ENCODE data around the gene KLHL35. TPM values are rescaled to one million over a fixed set of nuclear protein-coding genes. Genes with fewer than 3 reads are reported as not detected.
"Not testable (repeated sequence)": the region's sequence is repeated elsewhere in the genome, so short reads cannot be mapped to it uniquely, and the experiment has no call there.

The KLHL35 gene
- total RNA-seq, 1 donor from 2014 or later: 2.9 TPM

DNA sequence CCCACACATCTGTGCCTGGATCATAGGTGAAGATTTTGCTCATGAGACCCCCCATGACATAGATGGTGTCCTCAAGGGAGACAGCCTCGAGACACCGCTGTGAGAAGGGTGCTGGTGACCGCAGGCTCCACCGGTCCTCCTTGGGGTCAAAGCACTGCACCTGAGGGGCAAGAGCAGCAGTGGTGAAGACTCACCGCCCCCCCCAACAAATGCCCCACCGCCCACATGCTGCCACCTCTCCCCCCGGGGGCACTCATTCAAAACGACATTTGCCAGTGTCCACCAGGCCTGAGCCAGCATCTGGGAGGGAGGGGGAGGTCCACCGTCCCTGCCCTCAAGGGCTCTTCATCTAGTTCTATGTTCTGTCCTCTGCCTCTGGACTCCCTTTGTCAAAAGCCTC lies 9.3 kb downstream of the KLHL35 start:
- DNase-seq: no peak

DNA sequence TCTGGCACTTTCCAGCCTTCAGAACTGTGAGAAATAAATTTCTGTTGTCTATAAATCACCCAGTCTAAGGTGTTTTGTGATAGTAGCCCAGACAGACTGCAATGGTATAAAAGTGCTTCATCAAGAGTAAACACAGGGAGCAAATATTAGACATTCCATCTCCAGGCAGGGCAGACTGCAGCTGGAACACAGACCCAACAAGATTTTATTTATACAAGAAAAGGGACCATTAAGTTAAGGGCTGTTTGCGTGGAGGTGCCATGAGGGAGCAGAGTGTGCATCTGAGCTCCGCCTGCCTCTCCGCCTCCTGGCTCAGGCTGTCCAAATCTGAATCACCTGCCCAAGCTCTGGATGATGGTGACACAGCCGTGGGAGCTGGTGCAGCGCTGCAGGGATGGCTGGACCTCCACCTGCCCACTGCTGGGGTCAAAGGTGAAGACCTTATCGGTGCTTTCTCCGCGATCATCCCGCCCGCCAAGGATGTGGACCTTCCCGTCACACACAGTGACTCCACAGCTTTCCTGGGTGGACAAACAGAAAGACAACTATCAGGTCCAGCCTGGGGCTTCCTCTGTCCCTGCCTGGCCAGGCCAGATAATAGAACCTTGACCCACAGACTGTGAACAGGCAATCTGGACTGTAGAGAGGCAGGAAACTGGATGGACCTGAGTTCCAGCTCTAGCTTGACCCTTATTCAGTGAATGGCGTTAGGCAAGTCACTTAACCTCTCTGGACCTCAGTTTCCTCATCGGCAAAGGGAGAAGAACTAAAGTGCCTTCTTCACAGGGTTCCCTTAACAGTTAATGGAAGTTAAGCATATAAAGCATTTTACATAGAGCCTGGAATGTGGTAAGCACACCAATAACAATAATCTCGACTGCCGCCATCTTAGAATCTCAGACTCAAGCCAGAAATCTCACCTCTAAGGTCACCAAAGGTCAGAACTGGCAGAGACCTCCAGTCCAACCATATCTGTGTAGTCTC lies 10.5 kb downstream of the KLHL35 start:
- no peak for DNase-seq

DNA sequence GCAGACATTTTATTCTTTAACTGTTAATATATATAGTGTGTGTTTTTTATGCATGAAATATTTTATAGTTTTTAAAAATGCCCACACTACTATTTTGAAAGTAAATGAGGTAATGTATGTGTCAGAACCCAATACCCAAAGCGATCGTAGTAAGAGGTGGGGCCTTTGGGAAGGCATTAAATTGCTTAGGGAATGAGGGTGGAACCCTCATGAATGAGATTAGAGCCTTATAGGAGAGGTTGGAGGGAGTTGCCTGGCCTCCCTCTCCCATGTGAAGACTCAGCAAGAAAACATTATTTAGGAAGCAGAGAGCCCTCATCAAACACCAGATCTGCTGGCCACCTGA lies 11.1 kb downstream of the KLHL35 start:
- DNase-seq: no peak

DNA sequence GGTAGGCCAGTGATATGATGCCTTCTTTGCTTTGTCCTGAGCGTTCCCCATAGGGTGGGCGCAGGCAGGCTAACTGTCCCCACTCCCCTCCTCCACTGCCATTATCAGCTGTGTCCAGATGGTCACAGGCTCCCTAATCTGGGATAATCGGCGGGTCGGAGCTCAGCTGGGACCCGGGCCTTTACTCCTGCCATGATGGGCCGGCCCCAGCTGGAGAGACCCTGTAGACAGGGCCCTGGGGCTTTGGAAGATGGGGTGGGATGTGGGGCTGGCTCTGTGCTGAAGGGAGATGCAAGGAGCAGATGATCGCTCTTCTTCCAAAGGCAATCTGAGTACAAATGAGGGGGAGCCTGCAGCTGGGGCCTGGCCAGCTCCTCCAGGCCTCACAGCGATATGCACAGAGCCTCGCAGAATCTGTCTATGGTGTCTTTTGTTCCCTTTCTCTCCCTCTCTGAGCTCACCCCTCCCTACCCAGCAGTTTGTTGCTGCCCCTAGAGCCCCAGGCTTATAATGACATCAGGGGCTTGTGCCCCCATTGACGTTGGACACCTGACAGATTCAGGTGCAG lies 11.9 kb downstream of the KLHL35 start:
- no peak for DNase-seq

DNA sequence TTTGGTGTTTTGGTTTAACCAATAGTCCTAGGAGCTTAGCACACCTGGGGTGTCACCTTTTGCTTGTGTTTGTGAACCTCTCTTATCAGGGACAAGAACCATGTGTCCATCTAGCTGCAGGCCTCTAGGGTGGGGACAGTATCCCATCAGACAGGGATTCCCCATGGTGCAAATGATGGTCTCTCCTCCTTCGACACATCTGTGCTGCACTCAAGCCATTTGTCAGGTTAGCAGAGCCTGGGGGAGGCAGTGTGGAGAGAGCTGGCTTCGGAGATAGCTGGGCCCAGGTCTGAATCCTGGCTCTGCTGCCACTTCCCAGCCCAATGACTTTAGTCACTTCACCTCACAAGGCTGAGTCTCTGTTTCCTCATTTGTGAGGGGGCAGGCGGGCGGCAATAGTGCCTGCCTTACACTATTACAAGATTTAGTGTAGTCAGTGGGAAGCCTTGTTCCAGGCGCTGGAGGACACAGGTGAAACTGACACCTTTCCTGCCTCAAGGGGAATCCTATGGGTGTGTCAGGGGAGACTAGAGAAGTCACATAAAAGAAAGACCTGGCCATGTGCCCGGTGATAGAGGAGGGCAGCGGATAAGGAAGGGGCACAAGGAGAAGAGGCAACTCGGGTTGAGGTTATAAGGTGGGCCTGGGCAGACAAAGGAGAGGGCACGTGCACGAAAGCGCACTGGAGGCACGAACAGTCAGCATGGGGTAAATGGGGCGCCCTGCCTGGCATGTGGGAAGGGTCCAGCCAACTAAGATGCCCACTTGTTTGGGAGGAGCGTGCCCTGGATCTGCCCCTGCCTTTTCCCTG lies 12.6 kb downstream of the KLHL35 start:
- DNase-seq: no peak

DNA sequence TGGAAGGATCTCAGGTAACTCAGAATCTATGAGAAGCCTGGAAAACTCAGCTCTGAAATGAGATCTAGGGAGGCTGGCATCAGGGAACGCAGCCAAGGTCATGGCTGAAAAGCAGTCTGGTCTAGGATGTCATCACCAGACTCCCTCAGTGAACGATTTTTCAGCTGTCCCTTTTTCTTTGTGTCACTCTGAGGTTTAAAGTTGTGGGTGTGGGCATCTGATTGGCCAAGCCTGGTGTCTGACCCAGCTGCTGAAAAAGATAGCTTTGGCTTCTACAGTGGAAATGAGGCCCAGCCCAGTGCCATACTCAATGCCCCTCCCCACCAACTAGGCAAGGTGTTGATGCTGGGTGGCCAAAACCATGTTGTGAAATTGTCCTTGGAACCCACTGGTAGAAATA lies 19.1 kb downstream of the KLHL35 start:
- DNase-seq: peak; percentile 89

DNA sequence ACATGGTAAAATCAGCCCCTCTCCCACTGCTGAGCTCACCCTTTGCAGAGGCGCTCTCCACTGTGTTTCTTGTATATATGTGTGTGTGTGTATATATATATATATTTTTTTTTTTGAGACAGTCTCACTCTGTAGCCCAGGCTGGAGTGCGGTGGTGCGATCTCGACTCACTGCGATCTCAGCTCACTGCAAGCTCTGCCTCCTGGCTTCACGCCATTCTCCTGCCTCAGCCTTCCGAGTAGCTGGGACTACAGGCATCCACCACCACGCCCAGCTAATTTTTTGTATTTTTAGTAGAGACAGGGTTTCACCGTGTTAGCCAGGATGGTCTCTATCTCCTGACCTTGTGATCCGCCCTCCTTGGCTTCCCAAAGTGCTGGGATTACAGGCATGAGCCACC lies 19.9 kb downstream of the KLHL35 start:
- DNase-seq: not testable (repeated sequence)

DNA sequence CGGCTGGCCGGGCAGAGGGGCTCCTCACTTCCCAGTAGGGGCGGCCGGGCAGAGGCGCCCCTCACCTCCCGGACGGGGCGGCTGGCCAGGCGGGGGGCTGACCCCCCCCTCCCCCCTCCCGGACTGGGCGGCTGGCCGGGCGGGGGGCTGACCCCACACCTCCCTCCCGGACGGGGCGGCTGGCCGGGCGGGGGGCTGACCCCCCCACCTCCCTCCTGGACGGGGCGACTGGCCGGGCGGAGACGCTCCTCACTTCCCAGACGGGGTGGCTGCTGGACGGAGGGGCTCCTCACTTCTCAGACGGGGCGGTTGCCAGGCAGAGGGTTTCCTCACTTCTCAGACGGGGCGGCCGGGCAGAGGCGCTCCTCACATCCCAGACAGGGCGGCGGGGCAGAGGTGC lies 23.0 kb downstream of the KLHL35 start:
- not testable (repeated sequence) for DNase-seq

DNA sequence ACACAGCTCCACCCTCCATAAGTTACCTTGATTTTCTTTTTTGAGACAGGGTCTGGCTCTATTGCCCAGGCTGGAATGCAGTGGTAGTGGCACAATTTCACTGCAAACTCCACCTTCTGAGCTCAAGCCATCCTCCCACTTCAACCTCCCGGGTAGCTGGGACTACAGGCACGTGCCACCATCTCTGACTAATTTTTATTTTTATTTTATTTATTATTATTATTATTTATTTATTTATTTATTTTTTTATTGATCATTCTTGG lies 24.1 kb downstream of the KLHL35 start:
- DNase-seq: no peak

DNA sequence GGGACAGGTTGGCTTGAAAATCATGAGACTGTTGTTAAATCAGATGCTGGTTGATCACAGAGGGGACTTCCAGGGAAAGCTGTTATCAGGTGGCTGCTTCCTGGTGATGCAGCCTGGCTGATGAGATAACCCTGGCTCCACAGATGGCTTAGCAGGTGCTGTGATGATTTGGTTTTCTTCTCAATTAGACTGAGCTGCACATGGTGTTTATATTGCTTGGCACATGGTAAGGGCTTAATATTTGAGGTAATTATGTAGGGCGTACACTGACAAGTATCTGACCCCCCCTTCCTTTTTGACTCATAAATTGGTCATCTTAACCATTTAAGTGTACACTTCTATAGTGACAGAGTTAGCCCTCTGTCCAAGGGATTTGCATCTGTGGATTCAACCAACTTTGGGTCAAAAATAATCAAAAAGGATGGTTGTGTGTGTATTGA lies 26.6 kb downstream of the KLHL35 start:
- DNase-seq: no peak

DNA sequence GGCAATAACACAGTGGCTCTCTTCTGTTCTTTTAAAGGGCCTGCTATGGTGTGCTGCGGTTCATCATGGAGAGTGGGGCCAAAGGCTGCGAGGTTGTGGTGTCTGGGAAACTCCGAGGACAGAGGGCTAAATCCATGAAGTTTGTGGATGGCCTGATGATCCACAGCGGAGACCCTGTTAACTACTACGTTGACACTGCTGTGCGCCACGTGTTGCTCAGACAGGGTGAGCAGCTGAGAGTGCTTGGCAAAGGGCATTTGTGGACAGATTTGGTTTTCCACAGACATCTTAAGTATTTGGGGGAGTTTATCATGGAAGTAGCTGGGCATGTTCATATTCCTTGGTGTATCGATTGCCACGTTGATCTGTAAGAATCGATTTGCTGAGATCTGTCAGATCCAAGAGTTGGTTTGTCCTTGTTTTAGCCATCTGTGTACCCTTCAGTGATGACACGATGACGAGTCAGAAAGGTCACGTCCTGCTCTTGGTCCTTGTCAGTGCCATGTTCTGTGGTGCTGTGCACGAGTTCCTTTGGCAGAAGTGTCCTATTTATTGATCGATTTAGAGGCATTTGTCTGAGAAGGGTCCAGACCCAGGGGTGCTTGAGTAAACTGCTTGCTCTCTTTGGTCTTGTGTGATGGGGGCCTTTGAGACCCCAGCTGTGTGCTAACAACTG lies 28.9 kb downstream of the KLHL35 start:
- DNase-seq: no peak

DNA sequence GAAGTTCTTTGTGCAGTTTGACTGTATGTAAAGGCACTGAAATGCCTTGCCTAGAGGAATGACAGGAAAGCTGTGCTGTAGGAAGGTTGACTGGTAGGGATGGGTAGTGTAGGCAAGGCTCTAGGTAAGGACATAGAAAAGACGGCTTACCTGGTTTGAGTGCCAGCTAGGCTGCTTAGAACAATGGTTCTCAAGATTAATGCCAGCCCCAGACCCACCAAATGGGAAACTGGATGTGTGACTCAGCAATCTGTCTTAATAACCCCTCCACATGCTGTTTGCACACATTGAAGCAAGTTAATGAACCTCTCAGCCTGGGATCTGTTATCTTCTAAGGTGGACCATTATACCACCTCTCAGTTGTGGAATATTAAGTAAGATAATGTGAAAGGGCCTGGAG lies 30.0 kb downstream of the KLHL35 start:
- DNase-seq: no peak

DNA sequence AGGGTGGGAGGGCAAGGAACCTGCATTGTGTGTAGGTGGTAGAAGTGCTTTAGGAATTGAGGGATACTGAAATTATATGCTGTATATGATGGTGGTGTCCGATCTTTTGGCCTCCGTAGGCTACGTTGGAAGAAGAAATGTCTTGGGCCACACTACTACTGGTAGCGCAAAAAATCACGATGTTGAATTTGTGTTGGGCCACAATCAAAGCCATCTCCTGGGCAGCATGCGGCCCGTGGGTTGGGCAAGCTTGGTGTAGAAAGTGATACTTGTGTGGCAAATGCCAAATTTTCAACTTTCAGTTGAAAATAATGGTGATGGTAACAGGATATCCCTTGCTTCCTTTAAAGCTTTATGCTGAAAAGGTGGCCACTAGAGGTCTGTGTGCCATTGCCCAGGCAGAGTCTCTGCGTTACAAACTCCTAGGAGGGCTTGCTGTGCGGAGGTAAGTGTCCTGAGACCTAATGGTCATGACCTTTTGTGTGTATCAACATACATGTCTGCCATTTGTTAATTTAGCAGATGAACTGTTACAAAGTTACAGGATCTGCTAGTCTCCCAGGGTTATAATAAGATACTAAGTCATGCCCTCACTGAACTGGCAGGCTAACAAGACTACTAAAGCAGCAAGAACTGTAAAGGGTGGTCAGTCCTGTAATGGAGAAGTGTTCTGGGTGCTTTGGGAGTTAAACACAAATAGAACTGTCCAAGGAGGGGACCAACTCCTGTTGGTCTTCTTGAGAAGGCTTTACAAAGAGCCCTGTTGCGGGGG lies 30.8 kb downstream of the KLHL35 start:
- DNase-seq: no peak

DNA sequence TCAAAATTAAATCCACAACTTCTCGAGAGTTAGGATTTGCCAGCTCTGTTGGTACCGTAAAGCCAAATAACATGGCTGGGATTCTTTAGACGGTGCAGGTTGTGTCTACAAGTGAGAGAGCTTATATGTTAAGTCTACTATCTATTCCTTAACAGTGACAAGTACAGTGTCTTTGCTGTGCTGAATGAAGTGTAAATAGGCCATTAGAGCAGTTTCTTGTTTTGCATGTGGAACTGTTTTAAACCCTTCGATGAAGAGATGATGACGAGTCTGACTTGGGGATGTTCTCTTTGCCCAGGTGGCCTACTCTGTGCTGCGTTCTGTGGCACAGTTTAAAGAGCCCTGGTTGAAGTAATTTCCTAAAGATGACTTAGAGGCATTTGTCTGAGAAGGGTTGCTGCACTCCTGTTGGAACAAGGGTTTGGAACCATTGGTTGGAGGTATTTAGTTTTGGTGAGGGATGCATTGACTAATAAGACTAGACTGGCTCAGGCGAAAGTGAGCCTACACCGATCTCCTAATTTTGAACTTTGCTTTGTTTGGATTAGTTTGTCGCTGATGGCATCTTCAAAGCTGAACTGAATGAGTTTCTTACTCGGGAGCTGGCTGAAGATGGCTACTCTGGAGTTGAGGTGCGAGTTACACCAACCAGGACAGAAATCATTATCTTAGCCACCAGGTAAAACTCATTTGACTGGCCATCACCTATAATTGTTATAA lies 32.7 kb downstream of the KLHL35 start:
- DNase-seq: peak; percentile 28

DNA sequence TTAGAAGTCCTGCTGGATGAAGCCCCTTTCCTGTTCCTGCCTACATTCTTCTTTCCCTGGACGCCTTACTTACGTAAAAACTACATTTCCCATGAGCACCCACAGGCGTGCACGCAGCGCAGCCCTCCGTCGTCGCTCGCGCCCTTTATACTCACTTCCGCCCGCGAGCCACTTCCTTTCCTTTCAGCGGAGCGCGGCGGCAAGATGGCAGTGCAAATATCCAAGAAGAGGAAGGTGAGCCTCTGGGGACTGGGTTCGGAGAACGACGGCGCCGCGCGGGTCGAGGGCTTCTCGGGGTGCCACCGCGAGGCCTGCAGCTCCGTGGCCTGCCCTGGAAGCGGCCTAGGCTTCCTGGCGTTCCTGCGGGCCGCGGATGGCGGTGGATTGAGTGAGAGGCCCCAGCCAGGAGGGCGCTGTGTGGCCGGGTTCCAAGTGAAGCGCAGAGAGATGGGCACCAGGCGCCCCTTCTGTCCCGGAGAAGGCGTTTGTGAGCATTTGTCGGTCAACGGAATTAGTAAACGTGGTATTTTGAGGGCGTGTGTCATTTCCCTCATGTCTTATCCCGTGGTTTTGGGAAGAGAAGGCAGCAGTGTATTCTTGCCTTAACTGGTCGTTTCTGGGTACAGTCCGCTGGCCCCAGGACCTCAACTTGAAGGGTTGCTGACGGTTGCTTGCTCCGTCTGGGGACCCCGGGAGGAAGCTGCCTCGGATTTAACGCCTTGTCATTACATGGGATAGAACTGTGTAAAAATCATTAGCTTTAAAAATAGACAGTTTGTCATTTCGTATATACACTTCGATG lies 33.5 kb downstream of the KLHL35 start, which contains the start of gene RPS3:
Gene RPS3 (plus strand): TSS at position 175 of the 802 bp plus-strand sequence. CDS start 30 bp downstream, at position 205.
- peak; percentile 98 for DNase-seq

DNA sequence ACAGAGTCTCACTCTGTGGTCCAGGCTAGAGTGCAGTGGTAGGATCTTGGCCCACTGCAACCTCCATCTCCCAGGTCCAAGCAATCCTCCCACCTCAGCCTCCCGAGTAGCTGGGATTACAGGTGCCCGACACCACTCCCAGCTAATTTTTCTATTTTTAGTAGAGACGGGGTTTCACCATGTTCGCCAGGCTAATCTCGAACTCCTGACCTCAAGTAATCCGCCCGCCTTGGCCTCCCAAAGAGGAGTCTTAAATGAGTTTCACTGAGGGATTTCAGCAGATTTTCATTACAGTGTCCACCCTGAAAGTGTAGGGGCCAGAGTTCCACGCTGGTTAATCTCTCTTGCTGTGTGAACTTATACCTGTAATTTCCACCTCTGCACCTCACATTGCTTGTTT lies 34.1 kb downstream of the KLHL35 start:
- no peak for DNase-seq

DNA sequence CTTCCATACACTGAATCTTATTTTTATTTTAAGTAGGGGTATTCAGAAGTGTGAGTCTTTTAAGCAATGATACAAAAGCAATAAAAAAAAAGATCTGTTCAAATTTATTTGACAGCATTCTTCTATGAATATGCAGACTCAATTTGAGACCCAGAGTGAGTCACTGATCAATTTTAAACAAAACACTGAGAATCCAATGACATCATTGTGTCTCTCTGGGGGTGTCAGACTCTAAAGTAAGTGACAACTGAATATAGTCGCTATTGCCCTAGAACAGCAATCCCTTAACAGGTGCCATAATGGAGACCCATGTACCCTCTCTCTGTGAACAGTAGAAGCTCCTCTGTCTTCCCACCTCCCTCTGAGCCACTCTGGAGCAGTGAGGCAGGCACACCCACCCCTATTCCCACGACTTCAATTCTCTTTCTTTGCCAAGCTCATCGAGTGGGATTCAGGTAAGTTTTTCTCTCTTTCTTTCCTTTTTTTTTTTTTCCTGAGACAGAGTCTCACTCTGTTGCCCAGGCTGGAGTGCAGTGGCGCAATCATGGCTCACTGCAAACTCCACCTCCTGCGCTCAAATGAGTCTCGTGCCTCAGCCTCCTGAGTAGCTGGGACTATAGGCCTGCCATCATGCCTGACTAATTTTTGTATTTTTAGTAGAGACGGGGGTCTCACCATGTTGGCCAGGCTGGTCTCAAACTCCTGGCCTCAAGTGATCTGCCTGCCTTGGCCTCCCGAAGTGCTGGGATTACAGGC lies 38.7 kb downstream of the KLHL35 start:
- DNase-seq: no peak

DNA sequence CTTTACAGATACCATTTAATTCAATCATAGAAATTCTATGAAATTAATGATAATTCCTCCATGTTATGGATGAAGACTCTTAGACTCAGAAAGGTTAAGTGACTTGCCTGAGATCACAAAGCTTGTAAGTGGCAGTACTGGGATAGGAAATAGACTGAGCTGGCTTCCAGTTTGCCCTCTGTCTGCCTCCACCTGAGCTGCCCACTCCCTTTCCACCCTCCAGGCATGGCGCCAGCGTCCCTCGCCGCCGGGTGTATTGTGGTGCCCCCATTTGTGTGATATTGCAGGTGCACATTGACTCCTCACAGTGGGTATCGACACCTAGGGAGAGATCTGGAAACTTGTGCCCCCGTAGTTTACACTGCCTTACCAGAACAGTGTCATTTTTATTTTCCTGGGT lies 43.1 kb downstream of the KLHL35 start:
- no peak for DNase-seq

DNA sequence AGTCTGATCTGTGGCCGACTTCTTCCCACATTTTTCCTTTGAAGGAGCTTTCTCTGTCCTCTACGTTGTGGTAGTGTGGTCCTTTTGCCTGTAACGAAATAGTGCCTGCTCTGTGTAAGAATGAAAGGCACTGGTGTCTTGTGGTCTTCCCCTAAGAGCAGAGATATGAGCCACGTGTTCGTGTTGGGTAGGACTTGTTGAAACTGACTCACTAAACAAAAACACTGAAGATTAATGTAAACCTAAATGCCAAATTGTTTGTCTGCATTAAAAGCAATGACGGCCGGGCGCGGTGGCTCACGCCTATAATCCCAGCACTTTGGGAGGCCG lies 43.8 kb downstream of the KLHL35 start:
- DNase-seq: no peak

All from tongue (tissue), 2 donors.